Stomach (tissue), 4 donors: ENCODE results near the gene TEDC1.

Experiments used
- POLR2A ChIP-seq, 4 donors: fragments of 450-650 bp; IDR thresholded peaks; one replicate each; pipeline ENCODE4 v1.6.1; 2016; ENCODE audit warnings: antibody characterized with exemption in 4 of 4, control low read depth in 2 of 4, mild to moderate bottlenecking in 1 of 4, moderate library complexity in 1 of 4
- TF ChIP-seq, protein P1 (sequence below), 7 experiments: fragments of 450-650 bp in 4 of 7; fragments of 200-600 bp in 3 of 7; sonication (generic) in 3 of 7; IDR thresholded peaks; one replicate each; pipeline ENCODE4 v1.5.1; 2016 to 2019; ENCODE audit warnings: antibody characterized with exemption in 7 of 7, control low read depth in 2 of 7, mild to moderate bottlenecking in 1 of 7

DNA sequence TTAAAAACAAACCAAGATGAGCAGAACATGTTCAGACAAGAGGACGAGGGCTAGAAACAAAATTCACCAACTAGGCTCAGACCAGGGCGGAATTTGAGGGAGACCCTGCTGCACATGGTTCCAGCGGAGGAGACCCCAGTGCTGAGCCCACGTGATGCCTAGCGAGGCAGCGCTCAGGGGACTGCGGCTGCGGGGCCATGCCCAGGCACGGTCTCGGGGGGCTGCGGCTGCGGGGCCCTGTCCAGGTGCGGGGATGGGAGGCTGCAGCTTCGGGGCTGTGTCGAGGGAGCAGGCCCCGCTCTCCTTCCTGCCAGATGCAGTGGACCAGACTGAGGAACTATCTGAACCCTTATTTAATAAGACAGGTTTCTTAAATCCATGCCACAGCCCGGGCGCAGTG lies 29.1 kb upstream of the TEDC1 start:
- TF ChIP-seq, protein P1, sequence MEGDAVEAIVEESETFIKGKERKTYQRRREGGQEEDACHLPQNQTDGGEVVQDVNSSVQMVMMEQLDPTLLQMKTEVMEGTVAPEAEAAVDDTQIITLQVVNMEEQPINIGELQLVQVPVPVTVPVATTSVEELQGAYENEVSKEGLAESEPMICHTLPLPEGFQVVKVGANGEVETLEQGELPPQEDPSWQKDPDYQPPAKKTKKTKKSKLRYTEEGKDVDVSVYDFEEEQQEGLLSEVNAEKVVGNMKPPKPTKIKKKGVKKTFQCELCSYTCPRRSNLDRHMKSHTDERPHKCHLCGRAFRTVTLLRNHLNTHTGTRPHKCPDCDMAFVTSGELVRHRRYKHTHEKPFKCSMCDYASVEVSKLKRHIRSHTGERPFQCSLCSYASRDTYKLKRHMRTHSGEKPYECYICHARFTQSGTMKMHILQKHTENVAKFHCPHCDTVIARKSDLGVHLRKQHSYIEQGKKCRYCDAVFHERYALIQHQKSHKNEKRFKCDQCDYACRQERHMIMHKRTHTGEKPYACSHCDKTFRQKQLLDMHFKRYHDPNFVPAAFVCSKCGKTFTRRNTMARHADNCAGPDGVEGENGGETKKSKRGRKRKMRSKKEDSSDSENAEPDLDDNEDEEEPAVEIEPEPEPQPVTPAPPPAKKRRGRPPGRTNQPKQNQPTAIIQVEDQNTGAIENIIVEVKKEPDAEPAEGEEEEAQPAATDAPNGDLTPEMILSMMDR (IDR thresholded peaks at IDR 0.05): no peak
- no peak for TF ChIP-seq POLR2A (IDR thresholded peaks at IDR 0.05)
